SU-DHL-6 (cell line): ENCODE measurements around the gene CGREF1.

Experiments used
- CTCF ChIP-seq: fragments of 200-600 bp; sonication (generic); IDR thresholded peaks from one replicate; pipeline ENCODE4 v1.5.1; 2017; ENCODE audit warnings: antibody characterized with exemption, mild to moderate bottlenecking, low read length, moderate library complexity; ENCODE audit not compliant: insufficient read depth, poor library complexity, severe bottlenecking
- EZH2phosphoT487 ChIP-seq: fragments of 200-600 bp; sonication (generic), shearing (Covaris generic); conservative IDR thresholded peaks from 2 replicates; pipeline ENCODE4 v1.6.1; 2018; ENCODE audit warnings: mild to moderate bottlenecking, antibody characterized with exemption, low read length, moderate library complexity, mixed read lengths

GRCh38 chr2:27123302-27124150, 4.6 kb upstream of the CGREF1 start, which contains the start of gene ABHD1:
- TF ChIP-seq CTCF (no peak), EZH2phosphoT487 (no peak)
